Adrenal gland (tissue), 12 donors: Measurements from ENCODE around the gene LIPC. TPM values are rescaled to one million over a fixed set of nuclear protein-coding genes. Genes with fewer than 3 reads are reported as not detected.
A peak's percentile ranks its signal among the peaks of the same experiment; 100 is the strongest.

Experiments
- DNase-seq, 7 donors: peaks; one replicate each; pipeline ENCODE4 v3.0.0-alpha.2; 2019 to 2020
- H3K27ac ChIP-seq, 5 donors: fragments of 200-600 bp; sonication (generic) in 4 of 5; 1 replicate in 3 of 5; 2 replicates in 2 of 5; pipeline versions ENCODE4 v1.5.1 to v1.8.0; 2016 to 2020; ENCODE audit warnings: mild to moderate bottlenecking in 1 of 5
- H3K27me3 ChIP-seq: fragments of 200-600 bp; 2 replicates; pipeline ENCODE4 v1.8.0; 2021
- H3K36me3 ChIP-seq, 2 donors: fragments of 200-600 bp; replicated peaks in 1 of 2; 1 replicate in 1 of 2; 2 replicates in 1 of 2; pipeline versions ENCODE4 v1.5.1 to v1.8.0; 2018 to 2022
- H3K4me1 ChIP-seq, 2 donors: fragments of 200-600 bp; replicated peaks in 1 of 2; 1 replicate in 1 of 2; 2 replicates in 1 of 2; pipeline versions ENCODE4 v1.5.1 to v1.8.0; 2018 to 2021
- H3K4me3 ChIP-seq, 4 donors: fragments of 200-600 bp; sonication (generic) in 3 of 4; one replicate each; pipeline ENCODE4 v1.5.1; 2016 to 2018
- H3K9me3 ChIP-seq, 3 donors: fragments of 200-600 bp; sonication (generic) in 1 of 3; replicated peaks in 1 of 3; 1 replicate in 2 of 3; 2 replicates in 1 of 3; pipeline versions ENCODE4 v1.5.1 to v1.8.0; 2016 to 2021
- POLR2A ChIP-seq, 2 donors: fragments of 450-650 bp; IDR thresholded peaks; one replicate each; pipeline ENCODE4 v1.6.1; 2017; ENCODE audit warnings: antibody characterized with exemption in 2 of 2, mild to moderate bottlenecking in 2 of 2, moderate library complexity in 1 of 2
- WGBS, 4 donors: extraction: QIAGEN DNeasy Blood & Tissue Kit in 2 of 4; methylation state at CpG; one replicate each; pipeline versions ENCODE4 v1.1.5 to v1.1.7; 2013 to 2017; 5-methylcytosine and 5-hydroxymethylcytosine counted together
- intact Hi-C, 2 donors: fragments of 100-400 bp; cut with DNase I; formaldehyde crosslinking; loops; one replicate each; pipeline versions ENCODE4 v1.14.1 to v1.15.0; 2022 to 2023
- polyA plus RNA-seq, 3 donors: library from polyadenylated mRNA; stranded (reverse); fragments of 200-250 nt in 2 of 3; fragments of 350-450 nt in 1 of 3; fragmentation: Illumina TruSeq in 1 of 3; extraction: RNeasy Lipid Tissue Mini Kit (QIAGEN cat#74804) in 1 of 3; gene quantifications; one replicate each; pipeline ENCODE4 v1.2.3, GENCODE V29; 2013 to 2014
- total RNA-seq, 9 donors: library from RNA; depleted of rRNA in 4 of 9; stranded (reverse); fragments of >200 nt in 4 of 9; fragments of 120-200 nt in 1 of 9; fragmentation: NEBNext Ultra II Directional in 1 of 9; extraction: Animal tissue kit (Norgen Biotek cat#: 25700) in 1 of 9; gene quantifications; one replicate each; pipeline versions ENCODE4 v1.1.0 to v1.2.4, GENCODE V29; 2013 to 2023
- TF ChIP-seq, protein P1 (sequence below), 6 experiments: fragments of 450-650 bp in 4 of 6; fragments of 200-600 bp in 2 of 6; sonication (generic) in 1 of 6; IDR thresholded peaks; 1 replicate in 5 of 6; 2 replicates in 1 of 6; pipeline versions ENCODE4 v1.5.1 to v1.8.0; 2016 to 2021; ENCODE audit warnings: antibody characterized with exemption in 6 of 6, mild to moderate bottlenecking in 2 of 6, moderate library complexity in 1 of 6
- donor health status: healthy with polysubstance abuse.
- donor health status: Bipolar disorder and iron deficiency.
- donor health status: DM: yes; HTN: yes; CAD: no.
- donor health status: DM: no; HTN: no; CAD: no.
- donor health status: DM: no; HTN: no; CAD: no.
- donor health status: DM: yes; HTN: yes; CAD: no.

Gene LIPC
- total and polyA plus RNA-seq, 12 donors = 0.11 to 1.0 (median 0.24) TPM; not detected in 5

DNA sequence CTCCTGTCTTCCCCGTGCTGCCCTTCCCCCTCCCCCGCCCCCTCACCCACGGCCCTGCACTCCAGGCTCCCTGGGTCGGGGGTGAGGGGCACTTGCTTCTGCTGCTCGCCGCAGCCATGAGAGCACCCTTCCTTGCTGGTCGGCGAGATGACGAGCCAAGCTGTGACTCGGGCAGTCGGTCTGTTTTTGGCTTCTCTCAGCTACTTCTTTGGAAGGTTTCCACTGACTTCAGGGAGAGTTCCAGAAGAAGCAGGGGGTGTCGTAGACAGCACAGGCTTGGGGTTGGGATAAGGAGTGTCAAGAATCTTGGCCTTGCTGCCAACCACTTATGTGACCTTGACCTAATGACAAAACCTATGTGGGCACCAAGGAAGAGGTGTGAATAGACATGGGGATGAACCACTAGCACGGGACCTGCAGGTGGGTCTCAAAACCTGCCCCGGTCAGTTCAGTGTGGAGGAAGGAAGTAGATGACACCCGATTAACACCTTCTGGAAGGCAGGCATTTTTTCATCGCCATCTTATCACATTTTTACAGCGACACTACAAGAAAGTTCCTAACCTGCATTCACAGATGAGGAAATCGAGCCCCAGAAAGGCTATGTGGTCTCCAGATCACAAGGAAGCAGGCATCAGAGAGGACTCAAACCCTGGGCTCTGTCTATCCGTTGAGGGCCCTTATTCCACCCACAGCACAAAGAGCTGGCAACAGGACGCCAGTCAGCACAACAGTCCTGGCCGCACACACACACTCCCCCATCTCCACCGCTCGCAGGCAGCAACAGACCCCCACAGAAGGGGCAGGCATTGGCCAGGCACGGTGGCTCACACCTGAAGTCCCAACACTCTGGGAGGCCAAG is 120.9 kb downstream of the LIPC start:
- no peaks in the 10 kb centered on the region for H3K36me3 ChIP-seq
- peak overlapping the region in 2 of 5 donors; percentile 30 to 72 for H3K27ac ChIP-seq
- H3K4me3 ChIP-seq = no peak overlapping the region
- H3K9me3 ChIP-seq = no peaks in the 10 kb centered on the region
- TF ChIP-seq, protein P1, sequence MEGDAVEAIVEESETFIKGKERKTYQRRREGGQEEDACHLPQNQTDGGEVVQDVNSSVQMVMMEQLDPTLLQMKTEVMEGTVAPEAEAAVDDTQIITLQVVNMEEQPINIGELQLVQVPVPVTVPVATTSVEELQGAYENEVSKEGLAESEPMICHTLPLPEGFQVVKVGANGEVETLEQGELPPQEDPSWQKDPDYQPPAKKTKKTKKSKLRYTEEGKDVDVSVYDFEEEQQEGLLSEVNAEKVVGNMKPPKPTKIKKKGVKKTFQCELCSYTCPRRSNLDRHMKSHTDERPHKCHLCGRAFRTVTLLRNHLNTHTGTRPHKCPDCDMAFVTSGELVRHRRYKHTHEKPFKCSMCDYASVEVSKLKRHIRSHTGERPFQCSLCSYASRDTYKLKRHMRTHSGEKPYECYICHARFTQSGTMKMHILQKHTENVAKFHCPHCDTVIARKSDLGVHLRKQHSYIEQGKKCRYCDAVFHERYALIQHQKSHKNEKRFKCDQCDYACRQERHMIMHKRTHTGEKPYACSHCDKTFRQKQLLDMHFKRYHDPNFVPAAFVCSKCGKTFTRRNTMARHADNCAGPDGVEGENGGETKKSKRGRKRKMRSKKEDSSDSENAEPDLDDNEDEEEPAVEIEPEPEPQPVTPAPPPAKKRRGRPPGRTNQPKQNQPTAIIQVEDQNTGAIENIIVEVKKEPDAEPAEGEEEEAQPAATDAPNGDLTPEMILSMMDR (IDR thresholded peaks at IDR 0.05) = no peak
- no peak for TF ChIP-seq POLR2A (IDR thresholded peaks at IDR 0.05)
- peak in 1 of 7 donors; percentile 41 for DNase-seq
- intact Hi-C loops = loop anchor here in 1 of 2 donors (10.0 kb wide), 1 partner anchor 278 kb away; no protein-coding TSS in a partner anchor
- H3K4me1 ChIP-seq = peaks cover 0 to 10% of the 10 kb centered on the region in 2 donors
- 76 to 90% (median 83%) methylated on average over 22 to 24 of the region's 24 CpGs for WGBS, 4 donors
- no peaks in the 10 kb centered on the region for H3K27me3 ChIP-seq

DNA sequence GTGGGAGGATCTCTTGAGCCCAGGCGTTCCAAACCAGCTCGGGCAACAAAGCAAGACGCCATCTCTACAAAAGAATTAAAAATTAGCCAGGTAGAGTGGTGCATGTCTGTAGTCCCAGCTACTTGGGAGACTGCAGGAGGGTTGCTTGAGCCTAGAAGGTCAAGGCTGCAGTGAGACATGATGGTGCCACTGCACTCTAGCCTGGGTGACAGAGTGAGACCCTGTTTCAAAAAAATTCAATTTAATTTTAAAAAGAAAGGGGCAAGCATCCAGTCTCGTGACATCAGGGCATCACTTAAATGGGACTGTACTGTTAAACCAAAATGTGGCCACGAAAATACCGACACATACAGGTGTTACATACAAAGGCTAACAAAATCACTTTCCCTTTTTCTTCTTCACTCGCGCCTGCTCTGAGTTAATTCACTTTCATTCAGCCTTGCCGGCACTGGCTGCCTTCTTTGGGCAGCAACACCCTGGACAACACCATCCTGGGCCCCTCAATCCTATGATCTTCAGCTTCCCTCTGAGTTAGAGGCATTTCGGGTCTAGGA is 121.7 kb downstream of the LIPC start:
- no peak overlapping the region for H3K27ac ChIP-seq
- DNase-seq = peak in 1 of 7 donors; percentile 11
- H3K27me3 ChIP-seq = no peaks in the 10 kb centered on the region
- intact Hi-C loops = loop anchor here in 1 of 2 donors (10.0 kb wide), 1 partner anchor 279 kb away; no protein-coding TSS in a partner anchor
- WGBS, 4 donors = 92 to 98% (median 93%) methylated on average over 10 of the region's 10 CpGs
- H3K9me3 ChIP-seq = no peaks in the 10 kb centered on the region
- H3K4me1 ChIP-seq = peaks cover 0 to 10% of the 10 kb centered on the region in 2 donors
- H3K4me3 ChIP-seq = no peak overlapping the region
- TF ChIP-seq, protein P1 (IDR thresholded peaks at IDR 0.05) = no peak
- no peak for TF ChIP-seq POLR2A (IDR thresholded peaks at IDR 0.05)
- no peaks in the 10 kb centered on the region for H3K36me3 ChIP-seq

DNA sequence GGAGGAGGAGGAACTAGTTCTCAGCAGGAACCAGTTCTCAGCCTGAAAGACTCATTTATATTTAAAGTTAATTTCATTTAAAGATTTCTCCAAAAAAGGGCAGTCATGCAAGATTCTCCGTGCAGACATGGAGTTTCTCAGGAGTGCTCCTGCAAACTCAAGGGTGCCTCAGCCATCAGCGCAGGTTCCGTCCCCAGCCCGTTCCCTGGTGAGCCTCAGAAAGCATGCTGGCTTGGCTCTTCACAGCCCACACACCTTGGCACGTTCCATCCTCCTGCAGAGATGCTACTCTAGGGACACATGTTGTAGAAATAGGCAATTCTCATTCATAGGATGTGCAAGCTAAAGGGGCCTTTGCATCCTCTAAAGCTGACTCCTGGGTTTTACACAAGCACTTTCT is 123.0 kb downstream of the LIPC start:
- 81 to 97% (median 92%) methylated on average over 5 of the region's 5 CpGs for WGBS, 4 donors
- no peak for TF ChIP-seq POLR2A (IDR thresholded peaks at IDR 0.05)
- TF ChIP-seq, protein P1 (IDR thresholded peaks at IDR 0.05) = no peak
- intact Hi-C loops = loop anchor here in 1 of 2 donors (10.0 kb wide), 1 partner anchor 280 kb away; no protein-coding TSS in a partner anchor
- Histone ChIP-seq H3K36me3 (no peaks in the 10 kb centered on the region), H3K27me3 (no peaks in the 10 kb centered on the region), H3K4me3 (no peak overlapping the region), H3K4me1 (peaks cover 0 to 10% of the 10 kb centered on the region in 2 donors), H3K9me3 (no peaks in the 10 kb centered on the region), H3K27ac (no peak overlapping the region)
- DNase-seq = peak in 1 of 7 donors; percentile 28
